Measurements from ENCODE around the gene UCMA. TPM values are rescaled to one million over a fixed set of nuclear protein-coding genes. Genes with fewer than 3 reads are reported as not detected.
A peak's percentile ranks its signal among the peaks of the same experiment; 100 is the strongest.
"Not testable (repeated sequence)": the region's sequence is repeated elsewhere in the genome, so short reads cannot be mapped to it uniquely, and the experiment has no call there.

Gene UCMA
- total RNA-seq: not detected
- polyA plus RNA-seq: not detected

GRCh38 chr10:13234172-13234571 lies at the start of gene UCMA:
Gene UCMA, minus strand, starts transcription at chr10:13234374. Its CDS starts 116 bp downstream, at chr10:13234258.
- DNase-seq: no peak
- ChIA-PET CTCF (no interaction called here), POLR2A (no interaction called here)
- no peak within 1 kb of the TSS for H3K27ac Mint-ChIP-seq
- no peaks in the 10 kb centered on the region for H3K9me3 Mint-ChIP-seq
- H3K27ac ChIP-seq (ENCODE audit: low read depth, low read length): no peak within 1 kb of the TSS
- no peaks in the 10 kb centered on the region for H3K9me3 ChIP-seq (ENCODE audit: low read length)
- H3K27me3 ChIP-seq (ENCODE audit: insufficient read depth, low read length, poor library complexity, severe bottlenecking): no peaks in the 10 kb centered on the region
- H3K36me3 Mint-ChIP-seq: no peaks in the 10 kb centered on the region
- H3K4me1 Mint-ChIP-seq: no peaks in the 10 kb centered on the region
- H3K4me3 ChIP-seq (ENCODE audit: low read length): no peak within 1 kb of the TSS
- no peaks in the 10 kb centered on the region for H3K4me1 ChIP-seq (ENCODE audit: insufficient read depth, low read length)
- H3K4me3 Mint-ChIP-seq: no peak within 1 kb of the TSS
- peaks cover 1 to 6% of the 10 kb centered on the region in 2 donors for H3K27me3 Mint-ChIP-seq
- H3K36me3 ChIP-seq (ENCODE audit: insufficient read depth, low read length): no peaks in the 10 kb centered on the region

GRCh38 chr10:13282348-13282747 lies 48.2 kb upstream of the UCMA start:
- H3K27me3 Mint-ChIP-seq; H3K4me1 Mint-ChIP-seq; H3K9me3 ChIP-seq (ENCODE audit: low read length); H3K27me3 ChIP-seq (ENCODE audit: insufficient read depth, low read length, poor library complexity, severe bottlenecking); H3K4me3 ChIP-seq (ENCODE audit: low read length); POLR2A ChIA-PET; H3K36me3 ChIP-seq (ENCODE audit: insufficient read depth, low read length); H3K4me3 Mint-ChIP-seq; H3K9me3 Mint-ChIP-seq; H3K4me1 ChIP-seq (ENCODE audit: insufficient read depth, low read length); DNase-seq; CTCF ChIA-PET; H3K27ac Mint-ChIP-seq; H3K27ac ChIP-seq (ENCODE audit: low read depth, low read length): not testable (repeated sequence)
- H3K36me3 Mint-ChIP-seq: peaks cover 3 to 46% (median 12%) of the 10 kb centered on the region in 3 donors

- POLR2A ChIA-PET: interaction anchor here (0.6 kb wide), 1 partner anchor 1383 kb away, joined by 3 read pairs; no protein-coding TSS in a partner anchor
- Mint-ChIP-seq H3K9me3 (no peaks in the 10 kb centered on the region), H3K36me3 (peaks cover 3 to 29% (median 8%) of the 10 kb centered on the region in 3 donors), H3K4me1 (peaks cover 1 to 3% (median 2%) of the 10 kb centered on the region in 3 donors), H3K4me3 (no peak overlapping the region), H3K27me3 (no peaks in the 10 kb centered on the region), H3K27ac (peak overlapping the region in 1 of 8 donors; percentile 70)
- Histone ChIP-seq H3K9me3 (ENCODE audit: low read length) (no peaks in the 10 kb centered on the region), H3K4me3 (ENCODE audit: low read length) (no peak overlapping the region), H3K4me1 (ENCODE audit: insufficient read depth, low read length) (no peaks in the 10 kb centered on the region), H3K27ac (ENCODE audit: low read depth, low read length) (no peak overlapping the region), H3K27me3 (ENCODE audit: insufficient read depth, low read length, poor library complexity, severe bottlenecking) (no peaks in the 10 kb centered on the region), H3K36me3 (ENCODE audit: insufficient read depth, low read length) (no peaks in the 10 kb centered on the region)
- no peak for DNase-seq
- CTCF ChIA-PET: interaction anchor here (1.2 kb wide), 1 partner anchor 10 kb away, joined by 3 read pairs; no protein-coding TSS in a partner anchor
Measured at GRCh38 chr10:13276749-13277365, 42.7 kb upstream of the UCMA start.

- H3K27me3 Mint-ChIP-seq; POLR2A ChIA-PET; H3K27me3 ChIP-seq (ENCODE audit: insufficient read depth, low read length, poor library complexity, severe bottlenecking); H3K9me3 ChIP-seq (ENCODE audit: low read length); H3K36me3 ChIP-seq (ENCODE audit: insufficient read depth, low read length); H3K27ac Mint-ChIP-seq; DNase-seq; H3K4me3 Mint-ChIP-seq; H3K27ac ChIP-seq (ENCODE audit: low read depth, low read length); H3K4me3 ChIP-seq (ENCODE audit: low read length); H3K9me3 Mint-ChIP-seq; H3K4me1 ChIP-seq (ENCODE audit: insufficient read depth, low read length): not testable (repeated sequence)
- Mint-ChIP-seq H3K36me3 (peaks cover 6 to 23% (median 7%) of the 10 kb centered on the region in 3 donors), H3K4me1 (peaks cover 9 to 10% (median 9%) of the 10 kb centered on the region in 3 donors)
- CTCF ChIA-PET: interaction anchor here (1.2 kb wide), 1 partner anchor 10 kb away, joined by 3 read pairs; no protein-coding TSS in a partner anchor
Measured at GRCh38 chr10:13276146-13276545, 42.0 kb upstream of the UCMA start.

- Mint-ChIP-seq H3K36me3 (peaks cover 0 to 3% (median 0%) of the 10 kb centered on the region in 3 donors), H3K27ac (peak overlapping the region in 3 of 8 donors; percentile 51 to 83 (median 72)), H3K27me3 (no peaks in the 10 kb centered on the region), H3K4me3 (peak overlapping the region in 1 of 7 donors; percentile 2), H3K9me3 (no peaks in the 10 kb centered on the region), H3K4me1 (peaks cover 11 to 15% (median 11%) of the 10 kb centered on the region in 3 donors)
- no peaks in the 10 kb centered on the region for H3K4me1 ChIP-seq (ENCODE audit: insufficient read depth, low read length)
- H3K27me3 ChIP-seq (ENCODE audit: insufficient read depth, low read length, poor library complexity, severe bottlenecking): no peaks in the 10 kb centered on the region
- CTCF ChIA-PET: interaction anchor here (1.2 to 1.4 kb wide), 3 partner anchors 28 to 112 kb away, joined by 3 to 8 read pairs (median 7); partner anchors contain the start of gene PHYH
- H3K36me3 ChIP-seq (ENCODE audit: insufficient read depth, low read length): no peaks in the 10 kb centered on the region
- no peak for DNase-seq
- no peaks in the 10 kb centered on the region for H3K9me3 ChIP-seq (ENCODE audit: low read length)
- POLR2A ChIA-PET: interaction anchor here (0.6 to 1.1 kb wide), 3 partner anchors 17 to 30 kb away, joined by 3 to 6 read pairs (median 3); partner anchors contain the start of gene PHYH
- no peak overlapping the region for H3K27ac ChIP-seq (ENCODE audit: low read depth, low read length)
- no peak overlapping the region for H3K4me3 ChIP-seq (ENCODE audit: low read length)
Measured at GRCh38 chr10:13272164-13272571, 38.0 kb upstream of the UCMA start.

- peaks cover 0 to 3% (median 0%) of the 10 kb centered on the region in 3 donors for H3K36me3 Mint-ChIP-seq
Measured at GRCh38 chr10:13271552-13272163, 37.5 kb upstream of the UCMA start.

GRCh38 chr10:13270877-13271551 lies 36.8 kb upstream of the UCMA start:
- Mint-ChIP-seq H3K4me1 (peaks cover 11 to 15% (median 11%) of the 10 kb centered on the region in 3 donors), H3K9me3 (no peaks in the 10 kb centered on the region), H3K36me3 (peaks cover 0 to 3% (median 0%) of the 10 kb centered on the region in 3 donors), H3K27ac (peak overlapping the region in 1 of 8 donors; percentile 72), H3K4me3 (no peak overlapping the region), H3K27me3 (peaks cover 0 to 2% of the 10 kb centered on the region in 2 donors)
- Histone ChIP-seq H3K27ac (ENCODE audit: low read depth, low read length) (no peak overlapping the region), H3K4me1 (ENCODE audit: insufficient read depth, low read length) (no peaks in the 10 kb centered on the region), H3K9me3 (ENCODE audit: low read length) (no peaks in the 10 kb centered on the region), H3K4me3 (ENCODE audit: low read length) (no peak overlapping the region), H3K27me3 (ENCODE audit: insufficient read depth, low read length, poor library complexity, severe bottlenecking) (no peaks in the 10 kb centered on the region), H3K36me3 (ENCODE audit: insufficient read depth, low read length) (no peaks in the 10 kb centered on the region)
- POLR2A ChIA-PET: no interaction called here
- DNase-seq: no peak
- CTCF ChIA-PET: interaction anchor here (1.5 kb wide), 1 partner anchor 31 kb away, joined by 7 read pairs; no protein-coding TSS in a partner anchor

More at GRCh38 chr10:13271552-13272163, 37.5 kb upstream of the UCMA start:
- Histone ChIP-seq H3K36me3 (ENCODE audit: insufficient read depth, low read length) (no peaks in the 10 kb centered on the region), H3K9me3 (ENCODE audit: low read length) (no peaks in the 10 kb centered on the region), H3K4me3 (ENCODE audit: low read length) (no peak overlapping the region), H3K4me1 (ENCODE audit: insufficient read depth, low read length) (no peaks in the 10 kb centered on the region), H3K27ac (ENCODE audit: low read depth, low read length) (no peak overlapping the region), H3K27me3 (ENCODE audit: insufficient read depth, low read length, poor library complexity, severe bottlenecking) (no peaks in the 10 kb centered on the region)
- Mint-ChIP-seq H3K4me1 (peaks cover 11 to 15% (median 11%) of the 10 kb centered on the region in 3 donors), H3K27ac (peak overlapping the region in 3 of 8 donors; percentile 51 to 83 (median 72)), H3K27me3 (no peaks in the 10 kb centered on the region), H3K9me3 (no peaks in the 10 kb centered on the region), H3K4me3 (peak overlapping the region in 2 of 7 donors; percentile 37 to 52)
- CTCF ChIA-PET: interaction anchor here (1.2 to 1.4 kb wide), 3 partner anchors 29 to 111 kb away, joined by 3 to 8 read pairs (median 7); partner anchors contain the start of gene PHYH
- POLR2A ChIA-PET: interaction anchor here (1.0 kb wide), 1 partner anchor 30 kb away, joined by 6 read pairs; no protein-coding TSS in a partner anchor
- peak; percentile 26 to 72 (median 47) for DNase-seq
